ENCODE measurements around the gene KIF1B.

- TF ChIP-seq EP300 (IDR thresholded peaks at IDR 0.05) = no peak
- no peak for TF ChIP-seq POLR2A (IDR thresholded peaks at IDR 0.05)
- TF ChIP-seq CTCF (IDR thresholded peaks at IDR 0.05) = no peak
Measured at GRCh38 chr1:10171105-10171767, 39.1 kb upstream of the KIF1B start.
